GM10847 (cell line): ENCODE data around the gene SETD1A.

Source experiments
- POLR2A ChIP-seq: IDR thresholded peaks from 2 replicates; pipeline ENCODE4 v1.6.1; 2011; ENCODE audit not compliant: insufficient read length; ENCODE audit errors: extremely low read depth

SETD1A gene

DNA sequence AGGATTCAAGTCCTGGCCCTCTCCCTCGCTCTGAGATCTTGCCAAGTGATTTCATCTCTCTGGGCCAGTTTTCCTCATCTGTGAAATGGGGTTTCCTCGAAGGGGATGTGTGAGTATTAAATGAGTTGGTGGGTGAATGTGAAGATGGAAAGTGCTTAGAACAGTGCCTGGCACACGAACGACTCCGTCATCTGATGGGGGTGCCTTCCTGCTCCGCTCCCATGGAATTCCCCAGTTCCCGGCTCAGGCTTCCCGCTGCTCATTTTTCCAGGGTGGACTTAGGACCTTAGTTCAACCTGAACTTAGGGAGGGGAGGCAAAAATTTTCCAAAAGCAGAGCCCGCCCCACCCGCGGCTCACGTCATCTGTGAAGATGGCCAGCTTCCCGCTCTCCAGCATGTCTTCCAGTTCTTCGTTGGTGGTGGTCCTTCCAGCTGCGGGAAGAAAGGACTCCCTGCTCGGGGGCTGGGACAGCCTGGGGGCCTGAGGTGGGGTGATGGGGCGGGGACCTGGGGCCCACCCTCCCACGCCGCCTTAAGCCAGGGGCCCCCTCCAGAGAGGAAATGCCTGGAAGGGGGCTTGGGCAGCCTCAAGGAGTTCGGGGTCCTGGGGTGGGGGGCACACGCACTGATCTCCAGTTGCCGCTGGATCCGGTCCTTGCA lies 38.9 kb downstream of the SETD1A start:
- TF ChIP-seq POLR2A, result no peak

GRCh38 chr16:30996985-30997724 lies 39.6 kb downstream of the SETD1A start:
- TF ChIP-seq POLR2A, result peak; percentile 66

- no peak for TF ChIP-seq POLR2A
These were observed 40.5 kb downstream of the SETD1A start for GRCh38 chr16:30997725-30998711.

- TF ChIP-seq POLR2A, result no peak
These were observed 41.6 kb downstream of the SETD1A start for GRCh38 chr16:30998852-30999761.

DNA sequence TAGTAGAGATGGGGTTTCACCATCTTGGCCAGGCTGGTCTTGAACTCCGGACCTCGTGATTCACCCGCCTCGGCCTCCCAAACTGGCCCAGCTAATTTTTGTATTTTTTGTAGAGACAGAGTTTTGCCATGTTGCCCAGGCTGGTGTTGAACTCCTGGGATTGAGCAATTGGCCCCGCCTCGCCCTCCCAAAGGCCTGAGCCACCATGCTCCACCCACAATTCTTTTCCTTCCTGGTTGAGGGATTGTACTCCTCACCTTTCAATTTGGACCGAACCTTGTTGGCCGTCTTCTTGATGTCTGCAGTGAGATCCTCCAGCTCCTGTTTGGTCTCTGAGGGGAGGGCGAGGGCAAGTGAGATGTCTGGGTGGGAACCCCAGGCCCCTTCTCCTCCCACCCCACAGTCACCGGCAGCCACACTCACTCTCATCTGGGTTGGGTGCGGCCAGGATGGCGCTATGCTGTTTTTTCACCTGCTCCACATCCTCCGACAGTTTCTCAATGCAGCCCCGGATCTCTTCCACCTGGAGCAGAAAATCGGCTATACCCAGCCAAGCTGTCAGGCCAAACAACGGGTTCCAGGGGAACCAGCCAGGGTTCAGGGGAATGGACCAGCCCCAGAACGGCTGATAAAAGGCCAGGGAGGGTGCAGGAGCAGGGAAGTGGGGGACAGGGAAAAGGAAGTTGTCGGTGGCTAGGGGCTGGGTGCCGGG lies 43.3 kb downstream of the SETD1A start:
- TF ChIP-seq POLR2A, result no peak

DNA sequence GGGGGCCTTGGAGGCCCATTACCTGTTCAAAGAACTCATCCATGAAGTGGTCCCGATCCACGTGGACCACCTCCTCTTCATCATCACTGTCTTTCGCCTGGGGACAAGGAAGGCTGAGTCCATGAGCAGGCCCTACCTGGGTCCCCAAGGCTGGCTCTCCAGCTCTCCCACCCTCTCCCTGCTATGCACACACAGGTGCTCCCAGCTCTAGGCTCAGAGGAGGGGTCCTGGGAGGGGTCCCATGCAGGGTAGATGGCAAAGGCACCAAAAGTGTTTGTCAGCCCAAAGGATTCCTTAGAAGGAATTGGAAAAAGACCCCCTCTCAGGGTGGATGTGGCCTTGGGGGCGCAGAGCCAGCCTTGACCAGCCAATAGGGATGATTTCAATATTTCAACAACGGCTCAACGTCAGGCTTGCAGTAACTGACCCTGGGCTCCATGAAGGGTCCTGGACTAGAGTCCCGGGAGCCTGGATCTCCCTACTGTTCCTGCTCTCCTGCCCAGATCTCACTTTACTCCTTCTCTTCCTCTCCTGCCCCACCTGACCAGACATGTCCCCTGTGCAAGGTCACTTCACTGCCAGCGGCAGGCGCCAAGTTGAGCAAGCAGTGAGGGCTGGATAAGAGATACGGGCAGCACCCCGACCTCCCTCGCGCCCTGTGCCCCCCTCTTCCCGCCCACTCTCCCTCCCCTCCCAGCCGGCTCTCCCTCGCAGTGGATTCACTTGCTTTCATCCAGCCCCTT lies 44.1 kb downstream of the SETD1A start:
- no peak for TF ChIP-seq POLR2A

- TF ChIP-seq POLR2A, result no peak
These were observed 44.7 kb downstream of the SETD1A start for GRCh38 chr16:31002250-31002700.

- no peak for TF ChIP-seq POLR2A
These were observed 45.3 kb downstream of the SETD1A start for GRCh38 chr16:31002862-31003341.

DNA sequence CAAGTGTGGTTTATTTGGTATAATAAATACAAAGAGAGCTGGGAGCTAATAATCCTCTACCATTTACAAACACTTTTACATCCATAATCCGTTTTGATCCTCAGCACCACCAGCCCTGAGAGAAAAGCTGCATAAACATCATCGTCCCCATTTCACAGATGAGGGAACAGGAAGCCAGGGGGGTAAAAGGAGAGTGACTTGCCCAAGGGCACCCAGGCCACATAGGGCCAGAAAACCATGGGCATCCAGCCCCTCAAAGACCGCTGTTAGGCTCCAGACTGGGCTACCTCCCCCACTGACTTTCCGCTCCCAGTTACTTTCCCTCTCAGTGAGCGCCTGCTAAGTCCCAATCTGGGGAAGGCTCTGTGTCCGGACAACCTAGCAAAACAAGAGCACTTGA lies 46.2 kb downstream of the SETD1A start:
- TF ChIP-seq POLR2A, result no peak

DNA sequence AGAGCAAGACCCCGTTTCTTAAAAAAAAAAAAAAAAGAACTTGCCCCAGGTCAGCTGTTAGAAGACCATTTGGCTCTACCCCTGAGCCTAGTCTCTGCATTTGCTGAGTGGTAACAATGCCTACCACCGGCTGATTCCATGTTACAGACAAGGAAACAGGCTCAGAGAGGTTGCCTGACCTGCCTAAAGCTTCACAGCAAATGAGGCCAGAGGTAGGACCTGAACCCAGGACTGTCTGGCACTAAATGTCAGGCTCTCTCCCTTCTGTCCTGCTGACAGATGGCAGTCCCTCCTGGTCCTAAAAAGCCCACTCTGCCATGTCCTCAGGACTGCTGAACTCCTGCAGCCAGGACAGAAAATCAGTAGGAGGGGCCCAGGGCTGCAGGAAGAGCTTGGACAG lies 47.1 kb downstream of the SETD1A start:
- TF ChIP-seq POLR2A, result no peak

GRCh38 chr16:31005350-31006085 lies 48.0 kb downstream of the SETD1A start:
- TF ChIP-seq POLR2A, result no peak

DNA sequence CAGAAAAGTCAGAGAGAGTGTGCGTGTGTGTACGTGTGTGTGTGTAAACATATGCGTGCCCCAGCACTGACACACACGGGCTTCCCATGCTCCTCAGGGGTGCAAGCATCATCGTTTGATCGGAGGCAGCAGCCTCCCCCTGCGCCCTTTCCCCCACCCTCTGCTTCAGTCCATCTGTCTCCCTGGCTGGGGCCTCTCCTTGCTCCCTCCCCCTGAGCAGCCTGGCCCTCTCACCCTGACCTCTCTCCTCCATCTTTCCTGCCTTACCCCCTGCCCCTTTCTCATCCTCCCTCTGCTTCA lies 48.5 kb downstream of the SETD1A start:
- TF ChIP-seq POLR2A, result no peak

DNA sequence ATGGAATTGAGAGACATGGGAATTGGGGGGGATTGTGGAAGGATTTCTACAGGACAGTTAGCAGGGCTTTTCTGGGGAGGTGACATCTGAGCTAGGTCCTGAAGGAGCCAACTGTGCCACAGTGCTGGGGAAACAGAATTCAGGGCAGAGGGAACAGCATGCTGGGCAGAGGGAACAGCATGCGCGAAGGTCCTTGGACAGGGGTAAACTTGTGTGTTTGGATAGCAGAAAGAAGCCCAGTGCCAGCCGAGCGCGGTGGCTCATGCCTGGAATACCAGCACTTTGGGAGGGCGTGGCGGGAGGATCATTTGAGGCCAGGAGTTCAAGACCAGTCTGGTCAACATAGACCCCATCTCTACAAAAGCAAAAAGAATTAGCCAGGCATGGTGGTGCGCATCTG lies 49.0 kb downstream of the SETD1A start:
- no peak for TF ChIP-seq POLR2A
